CMK (cell line): ENCODE data around the gene OBSL1.

ENCODE experiments used
- DNase-seq: peaks from one replicate; pipeline ENCODE4 v3.0.0-alpha.2; 2010; ENCODE audit warnings: low read depth

The OBSL1 gene

GRCh38 chr2:219549619-219550018 lies 21.7 kb downstream of the OBSL1 start:
- no peak for DNase-seq

GRCh38 chr2:219548990-219549389 lies 22.3 kb downstream of the OBSL1 start:
- DNase-seq, result no peak

GRCh38 chr2:219547621-219548020 lies 23.7 kb downstream of the OBSL1 start:
- no peak for DNase-seq

GRCh38 chr2:219545943-219546352 lies 25.4 kb downstream of the OBSL1 start:
- DNase-seq, result no peak

DNA sequence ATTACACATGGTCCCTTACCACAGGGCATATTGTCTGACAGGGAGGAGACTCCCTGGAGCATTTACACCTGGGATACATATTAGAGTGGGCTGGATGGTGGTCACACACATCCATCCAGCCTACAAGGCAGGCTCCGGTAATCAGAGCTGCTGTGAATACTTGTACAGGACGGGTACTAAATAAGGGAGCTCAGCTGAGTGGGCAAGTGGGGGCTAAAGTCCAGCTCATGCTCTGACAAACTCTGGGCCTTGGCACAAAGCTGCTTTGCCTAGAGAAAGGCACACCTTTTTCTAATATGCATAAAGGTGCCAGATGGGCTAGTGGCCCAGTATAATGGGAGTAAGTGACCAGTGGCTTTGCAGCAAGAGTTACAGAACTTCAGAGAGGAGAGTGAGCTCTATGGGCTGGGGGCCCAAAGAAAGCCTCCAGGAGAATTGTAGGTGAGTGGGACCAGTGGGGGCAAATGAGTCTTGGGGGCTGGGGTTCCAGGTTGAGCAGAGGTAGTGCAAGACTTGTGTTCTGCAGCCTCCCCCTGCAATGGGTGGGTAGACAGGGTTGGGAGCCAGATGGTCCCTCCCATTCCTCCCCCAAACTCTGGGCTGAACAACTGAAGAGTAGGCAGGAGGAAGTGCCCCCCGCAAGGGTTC lies 25.9 kb downstream of the OBSL1 start:
- DNase-seq, result no peak

DNA sequence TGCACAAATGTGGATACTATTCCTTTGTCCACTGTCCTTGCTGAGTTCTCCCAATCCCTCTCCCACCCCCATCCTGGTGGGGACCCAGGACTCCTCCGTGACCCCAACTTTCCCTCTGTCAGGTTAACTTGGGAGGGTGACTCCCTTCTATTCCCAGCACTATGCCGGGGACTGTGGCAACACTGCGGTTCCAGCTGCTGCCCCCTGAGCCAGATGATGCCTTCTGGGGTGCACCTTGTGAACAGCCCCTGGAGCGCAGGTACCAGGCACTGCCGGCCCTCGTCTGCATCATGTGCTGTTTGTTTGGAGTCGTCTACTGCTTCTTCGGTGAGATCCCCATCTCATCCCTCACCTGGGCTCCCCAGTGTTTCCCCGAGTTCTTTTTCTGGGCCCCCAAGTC lies 26.8 kb downstream of the OBSL1 start:
- DNase-seq, result no peak

DNA sequence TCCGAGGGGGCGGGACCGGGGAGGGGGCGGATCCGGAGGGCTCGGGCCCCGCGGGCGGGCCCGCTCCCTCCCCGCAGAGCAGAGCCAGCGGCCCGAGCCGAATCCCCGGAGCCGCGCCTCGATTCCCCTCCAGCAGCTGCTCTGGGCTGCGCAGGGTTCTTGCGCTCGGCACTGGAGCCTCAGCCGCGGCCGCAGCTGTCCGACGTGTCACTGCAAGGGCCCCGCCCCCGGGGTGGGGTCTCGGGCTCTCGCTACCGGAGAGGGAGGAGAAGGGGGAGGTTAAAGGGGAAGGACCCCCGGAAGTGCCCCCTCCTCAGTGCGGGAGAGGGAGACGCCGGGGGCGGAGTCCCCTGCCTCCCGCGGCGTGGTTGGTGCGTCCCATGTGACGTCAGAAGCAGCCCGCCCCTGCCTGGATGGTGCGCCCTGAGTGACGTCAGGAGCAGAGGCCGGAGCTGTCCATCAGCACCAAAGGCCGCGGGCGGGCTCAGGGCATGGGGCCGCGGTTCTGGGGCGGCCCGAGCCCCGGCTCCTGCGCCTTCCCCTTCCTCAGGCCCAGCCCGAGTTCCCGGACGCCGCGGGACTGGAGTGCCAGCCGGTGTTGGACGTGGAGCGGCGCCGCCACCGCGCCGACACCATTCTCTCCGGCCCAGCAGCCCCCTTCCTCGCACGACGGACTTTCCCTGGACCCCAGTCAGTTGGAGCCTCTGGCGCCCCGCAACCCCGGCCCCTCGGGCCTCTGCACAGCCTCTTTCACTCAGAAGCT lies 27.6 kb downstream of the OBSL1 start, which contains the start of the genes CHPF and TMEM198:
Gene CHPF, minus strand, starts transcription at position 214 of the 763 bp plus-strand sequence. CDS start 271 bp downstream, outside the sequence.
Gene TMEM198, plus strand, starts transcription at position 433 of the 763 bp plus-strand sequence. CDS start 700 bp downstream, outside the sequence.
- DNase-seq, result peak; percentile 91

DNA sequence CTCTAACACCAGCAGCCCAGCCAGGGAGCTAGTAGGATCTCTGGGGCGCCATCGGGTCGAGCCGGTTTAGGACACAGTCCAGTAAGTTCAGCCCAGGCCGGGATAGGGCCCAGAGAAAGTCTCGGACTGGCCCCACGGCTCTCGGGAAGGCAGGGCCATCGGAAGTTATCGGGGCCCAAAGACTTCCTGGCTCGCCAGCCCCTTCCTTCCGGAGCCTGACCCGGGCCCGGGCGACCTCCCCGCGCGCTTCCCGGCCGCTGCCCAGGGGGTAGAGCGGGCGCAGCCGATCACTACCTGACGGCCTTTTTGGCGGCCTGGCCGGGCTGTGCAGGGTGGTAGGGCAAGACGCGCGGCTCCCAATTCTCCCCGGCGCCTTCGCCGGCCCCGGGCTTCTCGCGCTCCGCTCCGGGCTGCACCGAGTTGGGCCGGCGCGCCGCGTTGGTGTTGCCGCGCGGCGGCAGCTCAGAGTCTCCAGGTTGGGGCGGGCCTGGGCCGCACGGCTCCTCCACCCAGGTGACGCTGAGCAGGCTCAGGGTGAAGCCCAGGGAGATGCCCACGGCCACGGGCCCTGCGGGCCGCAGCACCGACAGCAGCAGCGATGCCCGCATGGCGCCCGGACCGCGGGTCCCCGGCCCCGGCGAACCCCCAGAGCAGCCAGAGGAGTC lies 28.3 kb downstream of the OBSL1 start:
- DNase-seq, result no peak

- no peak for DNase-seq
Measured at GRCh38 chr2:219541611-219542180, 29.6 kb downstream of the OBSL1 start.

- no peak for DNase-seq
Measured at GRCh38 chr2:219540784-219541504, 30.4 kb downstream of the OBSL1 start.

DNA sequence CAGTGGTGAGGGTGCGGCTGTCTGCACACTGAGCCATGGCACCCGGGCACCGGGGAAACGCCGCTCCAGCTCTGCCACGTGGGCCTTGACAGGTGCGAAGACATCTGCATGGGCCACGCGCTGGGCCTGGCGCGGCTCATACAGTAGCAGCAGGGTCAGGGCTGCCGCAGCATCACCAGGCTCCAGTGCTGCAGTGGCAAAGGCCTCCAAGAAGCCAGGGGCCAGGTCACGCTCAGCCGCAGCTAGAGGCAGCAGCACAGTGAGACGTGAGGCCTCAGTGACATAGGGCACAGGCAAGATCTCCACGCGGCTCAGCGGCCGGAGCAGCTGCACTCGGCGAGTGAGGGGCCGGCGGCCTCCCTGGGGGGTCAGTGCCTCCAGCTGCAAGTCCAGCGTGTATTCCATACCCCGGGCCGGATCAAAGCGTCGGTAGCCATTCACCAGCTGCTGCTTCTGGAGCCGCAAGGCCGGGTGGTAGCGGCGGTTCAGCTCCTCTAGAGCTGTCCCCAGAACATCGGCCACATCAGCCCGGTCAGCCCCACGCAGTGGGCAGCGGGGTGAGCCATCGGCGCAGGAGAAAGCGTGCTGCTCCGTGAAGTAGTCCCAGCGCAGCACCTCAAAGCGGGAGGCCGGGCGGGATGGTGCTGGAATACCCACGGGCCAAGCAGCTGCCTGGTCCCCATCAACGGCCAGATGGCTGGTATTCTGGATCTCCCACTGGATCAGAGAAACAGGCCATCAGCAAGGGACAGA lies 31.2 kb downstream of the OBSL1 start:
- DNase-seq, result no peak

GRCh38 chr2:219538956-219539788 lies 32.2 kb downstream of the OBSL1 start:
- DNase-seq, result no peak

DNA sequence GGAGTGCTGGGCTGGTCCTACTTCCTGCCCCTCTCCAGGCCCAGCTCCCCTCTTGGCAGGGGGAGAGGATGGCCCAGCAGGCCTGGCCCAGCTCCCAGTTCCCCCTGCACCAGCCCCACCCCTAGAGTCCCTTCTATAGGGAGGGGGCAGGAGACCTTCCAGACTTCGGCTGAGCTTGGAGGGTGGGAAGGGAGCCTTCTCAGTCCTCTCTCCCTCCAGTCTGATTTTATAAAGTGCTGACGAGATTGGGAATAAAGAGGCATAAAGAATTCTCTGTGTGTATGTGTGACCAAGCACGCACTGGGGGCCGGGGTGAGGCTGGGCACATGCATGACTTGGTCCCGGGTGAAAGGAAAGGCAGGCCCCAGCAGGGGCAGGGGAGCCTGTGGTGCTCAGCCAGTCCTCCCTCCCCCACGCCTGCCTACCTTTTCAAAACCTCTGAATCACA lies 32.8 kb downstream of the OBSL1 start:
- no peak for DNase-seq

- no peak for DNase-seq
Measured at GRCh38 chr2:219537657-219538488, 33.5 kb downstream of the OBSL1 start.

GRCh38 chr2:219536967-219537366 lies 34.4 kb downstream of the OBSL1 start:
- no peak for DNase-seq

DNA sequence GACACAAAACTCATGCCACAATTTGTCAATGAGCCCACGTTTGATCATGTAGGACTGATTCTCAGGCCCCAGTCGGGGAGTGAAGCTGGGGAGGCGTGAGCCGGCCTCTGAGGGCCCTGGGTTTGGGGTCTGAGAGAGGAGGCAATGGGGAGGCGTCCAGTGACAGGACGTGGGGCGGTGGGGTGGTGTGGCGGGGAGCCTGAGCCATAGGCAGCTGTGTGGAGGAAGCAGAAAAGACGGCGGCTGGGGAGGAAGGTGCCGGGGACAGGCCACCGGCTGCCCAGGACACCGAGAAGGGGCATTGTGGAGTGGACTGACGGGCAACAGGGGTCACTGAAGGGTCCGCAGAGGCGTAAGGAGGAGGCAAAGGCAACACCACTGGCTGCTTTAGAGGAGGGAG lies 34.9 kb downstream of the OBSL1 start:
- no peak for DNase-seq

DNA sequence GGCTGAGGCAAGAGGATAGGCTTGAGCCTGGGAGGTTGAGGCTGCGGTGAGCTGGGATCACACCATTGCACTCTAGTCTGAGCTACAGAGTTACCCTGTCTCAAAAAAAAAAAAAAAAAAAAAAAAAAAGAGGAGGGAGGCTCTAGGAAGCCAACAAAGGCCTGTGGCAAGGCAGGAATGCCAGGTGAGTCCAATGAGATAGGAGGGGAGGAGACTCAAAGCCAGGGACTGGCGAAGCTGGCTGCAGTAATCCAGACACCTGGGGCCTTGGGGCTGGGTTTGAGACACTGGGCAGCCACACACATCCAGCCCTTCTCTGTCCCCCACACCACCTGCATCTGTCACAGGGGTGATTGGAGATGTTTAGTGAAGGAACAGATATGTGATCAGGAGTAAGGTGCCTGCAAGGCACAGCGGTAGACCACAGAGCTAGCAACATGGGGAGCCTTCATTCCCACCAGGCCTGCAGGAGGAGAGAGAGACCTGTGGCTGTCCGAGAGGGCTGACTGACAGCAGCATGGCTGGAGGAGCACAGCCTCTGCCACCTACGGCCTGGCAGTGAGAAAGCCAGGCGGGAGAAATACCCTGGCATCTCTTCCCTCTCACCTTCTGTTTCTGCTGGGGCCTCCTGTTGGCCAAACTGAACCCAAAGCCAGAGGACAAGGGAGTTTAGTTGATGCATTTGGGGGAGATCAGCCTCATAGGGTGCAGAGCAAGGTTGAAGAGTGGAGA lies 37.2 kb downstream of the OBSL1 start:
- DNase-seq, result no peak

GRCh38 chr2:219532378-219532649 lies 39.0 kb downstream of the OBSL1 start:
- no peak for DNase-seq
